Measurements from ENCODE around the gene TLL2.
"Not testable (repeated sequence)": the region's sequence is repeated elsewhere in the genome, so short reads cannot be mapped to it uniquely, and the experiment has no call there.

Gene TLL2

DNA sequence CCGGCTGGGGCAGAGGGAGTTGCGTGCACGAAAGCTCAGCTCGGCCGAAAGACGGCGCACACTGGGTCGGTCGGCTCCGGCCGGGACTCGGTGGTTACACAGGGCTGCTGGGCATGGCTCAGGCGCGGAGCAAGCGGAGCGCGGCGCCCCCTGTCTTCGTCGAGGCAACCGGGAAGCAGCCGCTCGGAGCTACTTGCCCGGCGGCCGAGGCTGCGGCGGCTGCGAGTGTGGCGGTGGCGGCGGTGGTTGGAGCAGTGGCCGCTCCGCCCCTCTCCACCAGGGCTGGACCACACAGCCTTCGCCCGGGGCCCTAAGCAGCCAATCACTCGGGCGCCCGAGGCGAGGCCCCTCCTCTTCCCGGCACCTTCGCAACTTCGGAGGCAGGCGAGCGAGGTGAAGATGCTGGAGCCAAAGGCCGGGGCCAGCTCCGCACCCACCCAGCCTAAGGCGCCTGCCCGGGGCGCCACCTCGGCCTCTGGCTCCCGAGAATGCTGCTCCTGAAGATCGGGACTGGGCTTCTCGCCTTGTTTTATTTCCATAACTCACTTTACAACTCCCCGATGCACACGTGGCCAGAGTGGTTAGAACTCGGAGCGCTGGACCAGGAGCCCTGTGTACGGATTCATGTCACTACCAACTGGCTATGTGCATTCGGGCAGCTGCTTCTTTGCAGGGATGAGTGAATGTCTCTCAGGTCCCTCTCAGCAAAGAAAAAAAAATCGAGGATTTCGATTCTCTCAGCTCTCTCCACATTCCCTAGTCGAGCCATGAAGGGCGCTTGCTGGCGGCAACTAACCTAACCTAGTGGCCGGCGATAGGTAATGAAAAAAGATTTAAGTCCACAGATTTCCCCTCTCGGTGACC, at the start of gene TLL2:
Gene TLL2 (minus strand): TSS at position 229 of the 864 bp plus-strand sequence. CDS start 241 bp downstream, outside the sequence.
- DNase-seq, result peak; percentile 59

DNA sequence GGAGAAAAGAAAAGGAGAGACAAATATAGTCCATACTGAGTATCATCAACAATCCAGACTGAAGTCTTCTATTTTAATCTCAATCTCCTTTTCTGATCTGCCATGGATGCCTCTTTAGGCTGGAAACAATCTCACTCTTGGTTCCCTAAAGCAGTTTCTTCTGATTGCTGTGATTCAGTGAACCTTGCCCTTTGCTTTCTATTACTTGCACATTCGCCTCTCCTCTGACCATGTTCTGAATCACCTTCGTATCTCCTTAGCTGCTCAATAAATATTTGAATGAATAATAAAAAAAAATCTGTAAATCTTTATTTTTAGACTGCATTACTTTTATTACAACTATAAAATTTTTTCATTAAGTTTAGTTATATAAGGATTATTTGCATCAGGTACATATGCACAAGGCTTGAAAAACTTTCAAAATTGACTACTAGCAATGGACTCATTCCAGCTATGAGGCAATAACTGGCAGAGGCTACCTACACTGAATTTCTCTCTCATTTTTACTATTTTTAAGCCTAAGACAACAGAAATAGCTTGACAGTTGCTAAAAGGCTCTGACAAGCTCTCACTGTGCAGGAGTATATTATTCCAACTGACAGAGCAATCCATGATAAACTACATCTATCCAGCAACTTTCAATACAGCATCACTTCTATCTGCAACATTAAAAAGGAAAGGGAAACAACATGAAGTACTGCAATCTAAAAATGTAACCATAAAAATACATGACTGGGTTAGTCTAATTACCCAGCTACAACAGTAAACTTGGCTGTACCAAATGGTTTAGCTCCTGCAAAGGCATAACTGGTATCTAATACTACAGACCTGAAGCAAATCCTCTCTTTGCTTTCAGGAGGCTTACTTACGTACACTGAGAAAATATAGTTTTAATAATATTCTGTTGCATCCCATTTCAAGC, 47.5 kb upstream of the TLL2 start:
- no peak for DNase-seq

DNA sequence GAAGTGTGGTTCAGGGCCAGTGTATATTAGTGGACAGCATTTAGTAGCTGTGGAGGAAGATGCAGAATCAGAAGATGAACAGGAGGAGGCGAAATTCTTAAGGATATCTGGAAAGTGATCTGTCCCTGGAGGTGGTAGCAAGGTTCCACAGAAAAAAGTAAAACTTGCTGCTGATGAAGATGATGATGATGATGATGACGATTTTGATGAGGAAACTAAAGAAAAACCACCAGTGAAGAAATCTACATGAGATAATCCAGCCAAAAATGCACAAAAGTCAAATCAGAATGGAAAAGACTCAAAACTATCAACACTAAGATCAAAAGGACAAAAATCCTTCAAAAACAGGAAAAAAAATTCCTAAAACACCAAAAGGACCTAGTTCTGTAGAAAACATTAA, 46.8 kb upstream of the TLL2 start:
- DNase-seq, result no peak

DNA sequence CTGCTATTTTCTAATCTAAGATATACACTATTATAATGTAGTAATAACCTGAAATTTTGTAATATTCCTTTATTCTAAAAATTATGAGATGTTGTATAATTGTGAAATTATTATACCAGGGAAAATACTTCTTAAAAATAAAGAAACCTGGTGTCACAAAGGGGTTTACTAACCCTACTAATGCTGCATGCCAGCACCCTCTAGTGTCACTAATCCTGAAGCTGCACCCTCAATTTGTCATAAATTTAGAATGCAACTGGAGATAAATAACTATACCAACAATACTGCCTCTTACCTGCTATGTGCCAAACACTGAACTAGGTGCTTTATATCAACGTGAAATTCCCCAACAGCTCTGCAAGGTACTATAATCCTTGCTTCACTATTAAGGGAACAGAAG, 42.3 kb upstream of the TLL2 start:
- DNase-seq, result no peak

DNA sequence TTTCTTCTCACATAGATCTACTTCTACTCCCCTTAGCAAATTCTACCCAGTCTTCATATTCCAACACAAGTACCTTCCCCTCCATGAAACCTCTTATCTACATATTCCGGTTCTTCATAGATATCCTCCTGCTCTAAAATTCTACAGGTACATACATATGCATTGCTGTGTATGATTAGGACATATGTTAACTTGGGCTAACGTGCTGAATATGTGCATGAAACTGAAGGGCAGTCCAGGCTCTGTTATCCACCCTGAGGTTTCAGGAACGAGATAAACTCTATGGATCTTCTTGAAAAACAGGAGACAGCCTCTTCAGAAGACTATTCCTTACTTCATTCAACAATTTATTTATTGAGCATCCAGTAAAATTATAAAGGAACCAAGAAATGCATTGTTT, 41.6 kb upstream of the TLL2 start:
- DNase-seq, result no peak

DNA sequence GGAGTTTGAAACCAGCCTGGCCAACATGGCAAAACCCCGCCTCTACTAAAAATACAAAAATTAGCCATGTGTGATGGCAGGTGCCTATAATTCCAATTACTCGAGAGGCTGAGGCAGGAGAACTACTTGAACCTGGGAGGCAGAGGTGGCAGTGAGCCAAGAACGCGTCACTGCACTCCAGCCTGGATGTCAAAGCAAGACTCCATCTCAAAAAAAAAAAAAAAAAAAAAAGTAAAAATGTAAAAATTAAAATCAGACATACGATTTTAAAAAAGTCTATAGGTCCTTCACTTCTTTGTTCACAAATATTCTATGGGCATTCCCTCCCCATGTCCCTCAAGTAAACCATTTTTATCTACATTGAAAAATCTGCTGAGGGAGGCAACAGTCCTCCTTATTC, 34.9 kb upstream of the TLL2 start:
- DNase-seq, result no peak

DNA sequence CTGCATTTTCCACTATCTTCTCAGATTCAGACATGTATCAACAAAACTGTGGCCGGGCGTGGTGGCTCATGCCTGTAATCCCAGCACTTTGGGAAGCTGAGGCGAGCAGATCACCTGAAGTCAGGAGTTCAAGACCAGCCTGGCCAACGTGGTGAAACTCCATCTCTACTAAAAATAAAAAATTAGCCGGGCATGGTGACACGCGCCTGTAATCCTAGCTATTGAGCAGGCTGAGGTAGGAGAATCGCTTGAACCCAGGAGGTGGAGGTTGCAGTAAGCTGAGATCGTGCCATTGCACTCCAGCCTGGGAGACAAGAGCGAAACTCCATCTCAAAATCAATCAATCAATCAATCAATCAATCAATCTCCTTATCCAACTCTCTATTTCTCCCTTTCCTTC, 31.8 kb upstream of the TLL2 start:
- DNase-seq, result not testable (repeated sequence)

DNA sequence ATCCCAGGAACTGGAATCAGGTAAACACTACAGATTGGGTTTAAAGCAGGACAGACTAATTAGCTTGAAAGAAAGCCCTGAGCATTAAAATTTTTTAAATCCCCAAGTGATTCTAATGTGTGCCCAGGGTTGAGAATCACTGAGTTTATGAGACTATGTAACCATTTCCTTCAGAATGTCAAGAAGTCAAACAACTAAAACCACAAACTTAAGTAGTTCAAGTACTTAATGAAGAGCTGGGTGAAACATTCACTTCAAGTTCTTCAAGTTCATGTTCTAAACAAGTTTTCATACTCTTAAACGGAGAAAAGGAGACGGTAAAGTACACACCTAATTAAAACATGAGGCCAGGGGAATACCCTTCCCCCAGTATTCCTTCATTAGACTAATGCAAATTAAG, 28.2 kb upstream of the TLL2 start:
- DNase-seq, result no peak

DNA sequence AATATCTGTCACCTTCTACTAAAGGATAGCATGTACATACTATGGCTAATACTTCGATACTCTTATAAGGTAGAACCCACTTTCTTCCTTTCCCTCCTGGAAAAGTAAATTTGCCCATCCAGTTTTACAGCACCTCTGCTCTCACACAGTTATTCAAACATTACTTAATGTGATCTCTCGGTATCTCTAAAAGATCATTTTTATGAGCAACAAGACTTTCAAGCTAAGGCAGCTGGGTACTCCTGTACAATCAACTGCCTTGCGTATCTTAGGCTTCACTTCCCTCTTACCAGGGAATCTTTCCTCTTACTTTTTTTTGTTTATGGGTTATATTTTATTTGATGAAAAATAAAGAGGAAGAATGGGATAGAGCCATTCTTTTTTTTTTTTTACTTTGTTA, 26.5 kb upstream of the TLL2 start:
- no peak for DNase-seq

DNA sequence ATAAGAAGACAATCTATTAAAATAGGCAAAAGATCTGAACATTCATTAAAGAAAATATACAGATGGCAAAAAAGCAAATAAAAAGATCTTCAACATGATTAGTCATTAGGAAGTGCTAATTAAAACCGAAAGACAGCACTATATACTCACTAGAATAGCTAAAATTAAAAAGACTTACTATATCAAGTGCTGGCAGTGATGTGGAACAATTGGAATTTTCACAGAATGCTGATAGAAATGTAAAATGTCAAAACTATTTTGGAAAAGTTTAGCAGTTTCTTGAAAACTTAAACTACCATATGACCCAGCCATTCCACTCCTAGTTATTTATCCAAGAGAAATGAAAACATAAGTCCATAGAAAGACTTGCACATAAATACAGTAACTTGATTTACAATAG, 25.0 kb upstream of the TLL2 start:
- no peak for DNase-seq

DNA sequence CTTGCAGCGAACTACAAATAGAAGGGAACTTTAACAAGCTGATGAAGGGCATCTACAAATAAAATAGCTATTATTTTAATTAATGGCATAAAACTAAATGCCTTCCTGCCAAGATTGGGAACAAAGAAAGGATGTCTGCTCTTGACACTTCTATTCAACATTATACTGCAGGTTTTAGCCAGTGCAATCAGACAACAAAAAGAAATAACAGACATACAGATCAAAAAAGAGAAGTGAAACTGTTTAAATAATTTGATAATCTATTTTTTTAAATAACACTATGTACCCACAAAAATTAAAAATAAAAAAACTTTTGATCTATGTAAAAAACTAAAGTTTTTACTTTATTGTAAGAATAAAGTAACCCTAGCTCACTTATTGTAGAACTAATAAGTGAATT, 22.4 kb upstream of the TLL2 start:
- DNase-seq, result no peak

DNA sequence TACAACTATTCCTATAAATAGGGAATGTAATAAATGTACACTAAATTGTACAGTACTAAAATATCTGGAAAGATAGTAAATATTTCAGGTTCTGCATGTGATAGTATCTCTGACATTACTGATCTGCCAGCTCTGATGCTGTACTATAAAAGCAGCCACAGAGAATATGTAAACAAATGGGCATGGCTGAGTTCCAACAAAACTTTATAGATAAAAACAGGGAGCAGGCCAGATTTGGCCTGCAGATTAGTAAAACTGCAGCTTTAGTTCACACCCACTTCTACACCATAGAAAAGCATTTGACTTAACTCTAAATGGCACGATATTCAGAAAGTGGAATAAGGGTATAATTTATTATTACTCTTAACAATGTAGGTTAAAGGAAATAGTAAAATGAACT, 18.8 kb upstream of the TLL2 start:
- DNase-seq, result no peak

DNA sequence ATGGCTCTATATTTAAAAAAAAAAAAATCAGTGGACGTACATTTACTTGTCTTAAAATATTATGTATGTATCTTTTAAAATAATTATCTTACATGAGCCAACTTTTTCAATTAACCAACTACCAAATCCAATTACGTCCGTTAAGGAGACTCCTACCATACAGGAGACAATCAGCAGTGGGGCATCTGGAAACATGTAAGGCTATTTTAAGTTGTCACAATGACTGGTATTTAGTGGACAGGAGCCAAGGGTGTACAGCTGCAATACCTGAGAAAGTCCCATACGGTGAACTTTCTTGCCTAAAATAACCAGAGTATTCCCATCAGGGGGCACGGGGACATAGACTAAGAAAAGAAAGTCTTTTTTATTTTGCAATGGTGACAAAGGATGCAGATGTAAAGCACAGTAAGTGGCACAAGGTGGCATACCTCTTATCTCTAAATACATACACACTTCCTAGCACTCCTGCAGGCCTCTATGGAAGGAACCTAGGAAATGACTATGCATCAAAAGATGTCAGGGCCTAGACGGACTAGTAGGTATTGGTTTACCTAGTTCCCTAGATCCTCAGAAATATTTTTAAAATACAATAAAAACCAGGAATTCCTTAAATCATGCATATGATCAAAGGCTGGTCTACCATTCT, 16.0 kb upstream of the TLL2 start:
- no peak for DNase-seq

DNA sequence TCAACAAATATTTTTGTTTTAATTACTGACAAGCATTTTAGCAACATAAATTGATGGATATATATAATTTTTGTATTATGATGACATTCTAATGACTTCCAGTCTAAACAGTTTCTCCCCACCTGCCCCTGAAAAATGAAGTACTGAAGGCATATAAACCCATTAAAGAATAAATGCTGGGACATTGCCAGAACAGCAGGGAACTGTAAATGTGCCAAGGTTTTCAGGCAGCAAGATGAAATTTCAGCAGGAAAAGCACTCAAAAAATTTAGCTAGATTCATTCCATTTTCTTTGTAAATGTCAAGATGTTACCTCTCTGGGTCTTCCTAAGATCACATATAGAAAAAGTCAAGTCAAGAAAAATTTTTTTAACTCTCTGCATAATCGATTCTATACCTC, 11.0 kb upstream of the TLL2 start:
- DNase-seq, result no peak

DNA sequence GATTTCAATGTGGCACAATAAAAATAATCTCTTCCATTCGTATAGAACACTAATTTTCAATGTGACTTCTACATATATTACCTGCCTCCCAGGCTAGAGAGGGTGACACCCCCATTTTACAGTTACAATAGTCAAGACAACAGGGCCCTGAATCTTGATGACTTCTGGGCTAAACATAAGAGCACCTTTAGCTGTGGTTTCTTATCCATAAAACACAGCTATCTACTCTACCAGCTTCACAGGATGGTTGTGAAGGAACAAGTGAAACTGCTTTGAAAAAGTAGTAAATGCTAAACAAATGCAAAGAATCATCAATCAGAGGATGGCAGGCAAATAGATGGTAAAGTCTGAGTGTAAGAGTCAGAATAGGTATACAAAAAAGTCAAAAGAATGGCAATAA, 3.6 kb upstream of the TLL2 start:
- no peak for DNase-seq

DNA sequence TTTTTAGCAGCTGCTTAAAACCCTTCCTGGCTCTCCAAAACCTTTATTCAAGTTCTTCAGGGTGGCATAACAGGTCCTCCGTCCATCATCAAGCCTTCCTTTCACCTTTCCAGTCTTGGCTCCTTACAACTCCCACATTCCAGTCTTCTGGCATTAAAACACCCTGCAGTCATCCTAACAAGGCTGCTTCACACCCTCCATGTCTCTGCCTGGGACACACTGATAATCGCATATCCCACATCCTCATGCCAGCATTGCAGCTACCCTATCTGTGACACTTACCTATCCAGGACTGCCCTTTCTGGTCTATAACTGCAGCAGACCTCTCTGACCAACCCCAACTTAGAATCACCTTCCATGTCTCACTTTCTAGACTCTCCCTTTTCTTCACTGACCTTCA, 2.6 kb upstream of the TLL2 start:
- DNase-seq, result no peak

DNA sequence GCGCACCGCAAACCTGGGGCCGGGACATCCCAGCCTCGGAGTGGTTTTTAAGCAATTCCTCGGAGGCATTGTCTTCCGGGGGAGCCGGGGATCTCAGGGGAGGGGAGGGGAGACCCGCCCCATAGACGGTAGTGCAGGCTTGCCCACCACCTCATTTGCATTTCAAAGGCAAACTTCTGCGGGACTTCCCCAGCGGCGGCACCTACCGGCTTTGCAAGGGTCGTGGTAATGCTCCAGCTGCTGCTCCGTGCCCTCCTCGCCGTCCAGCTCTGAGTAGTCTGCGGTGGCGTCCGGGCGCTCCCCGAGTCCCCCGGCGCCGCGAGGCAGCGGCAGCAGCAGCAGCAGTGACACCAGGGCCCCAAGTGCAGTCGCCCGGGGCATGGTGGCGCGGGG, 425 bp downstream of the TLL2 start:
- peak; percentile 37 for DNase-seq

DNA sequence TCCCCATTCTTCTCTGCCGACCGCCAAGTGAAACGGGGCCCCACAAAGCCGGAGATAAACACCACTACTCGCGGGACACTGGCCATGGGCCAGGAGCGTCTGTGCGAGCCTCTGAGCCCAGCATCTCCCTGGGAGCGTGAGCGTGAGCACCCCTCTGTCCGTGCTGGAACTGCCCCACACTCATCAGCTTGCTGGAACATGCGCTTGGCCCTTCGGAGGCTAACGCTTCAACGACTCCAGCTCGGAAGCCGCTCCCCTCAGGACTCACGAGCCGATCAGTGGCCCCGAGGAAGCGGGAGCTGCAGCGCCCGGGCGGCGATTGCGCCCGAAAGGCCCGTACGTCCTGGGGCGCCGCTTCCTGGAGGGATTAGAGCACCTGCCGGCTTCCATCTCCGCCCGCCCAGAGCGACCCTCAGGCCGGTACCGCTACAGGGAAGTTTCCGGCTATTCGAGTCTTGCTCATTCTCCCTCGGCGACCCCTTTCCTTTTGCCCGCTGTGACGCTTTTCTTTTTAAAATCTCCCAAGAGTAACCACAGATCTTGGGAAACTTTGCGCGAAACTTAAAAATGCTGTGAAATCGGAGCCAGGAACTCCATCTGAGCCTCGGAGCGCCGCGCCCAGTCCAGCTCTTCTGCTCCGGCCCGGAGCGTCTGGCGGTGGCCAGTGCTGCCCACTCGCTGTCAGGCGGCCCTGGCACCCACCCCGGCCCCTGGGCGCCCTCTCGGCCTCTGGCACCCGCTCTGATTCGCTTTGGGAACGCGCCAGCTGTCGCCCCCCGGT, 1.0 kb downstream of the TLL2 start:
- DNase-seq, result peak; percentile 13

DNA sequence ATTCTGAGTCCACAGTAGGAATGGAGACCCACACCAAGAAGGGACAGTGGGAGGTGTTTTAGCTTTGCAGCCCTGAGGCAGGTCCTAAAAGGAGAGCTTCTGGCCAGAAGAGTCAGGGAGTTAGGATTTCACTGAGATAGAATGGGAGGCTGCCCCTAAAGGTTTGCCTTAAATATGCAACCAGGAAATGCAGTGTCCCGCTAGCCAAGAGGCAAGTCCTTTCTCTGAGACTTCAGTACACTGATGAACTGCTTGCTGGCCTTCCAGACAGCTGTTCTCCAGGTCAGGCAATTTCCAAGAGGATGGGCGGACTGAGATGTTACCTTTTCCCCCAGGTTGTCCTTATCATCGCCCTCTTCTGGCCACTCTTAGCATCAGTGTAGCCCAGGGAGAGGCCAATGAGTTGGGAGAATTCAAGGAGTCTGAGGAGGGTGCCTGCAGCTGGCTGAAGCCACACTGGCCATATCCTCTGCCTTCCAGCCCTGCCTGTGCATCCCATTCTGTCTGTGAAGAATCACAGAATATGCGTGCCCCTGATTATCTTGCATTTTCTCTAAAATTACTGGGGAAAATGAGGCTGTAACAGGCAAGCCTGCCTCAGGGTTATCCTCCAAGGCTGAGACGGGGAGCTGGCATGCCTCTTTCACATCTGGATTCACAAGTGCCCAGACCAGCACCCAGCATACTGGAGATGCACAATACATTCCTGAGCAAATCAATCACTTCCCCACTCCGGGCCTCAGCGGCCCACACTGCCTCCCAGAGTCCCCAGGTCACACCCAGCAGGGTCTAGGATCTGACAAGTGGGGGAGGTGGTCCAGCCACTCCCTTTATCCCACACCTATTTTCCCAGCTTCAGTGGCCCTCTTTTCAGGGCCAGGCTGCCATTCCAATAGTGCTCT, 2.4 kb downstream of the TLL2 start:
- no peak for DNase-seq

DNA sequence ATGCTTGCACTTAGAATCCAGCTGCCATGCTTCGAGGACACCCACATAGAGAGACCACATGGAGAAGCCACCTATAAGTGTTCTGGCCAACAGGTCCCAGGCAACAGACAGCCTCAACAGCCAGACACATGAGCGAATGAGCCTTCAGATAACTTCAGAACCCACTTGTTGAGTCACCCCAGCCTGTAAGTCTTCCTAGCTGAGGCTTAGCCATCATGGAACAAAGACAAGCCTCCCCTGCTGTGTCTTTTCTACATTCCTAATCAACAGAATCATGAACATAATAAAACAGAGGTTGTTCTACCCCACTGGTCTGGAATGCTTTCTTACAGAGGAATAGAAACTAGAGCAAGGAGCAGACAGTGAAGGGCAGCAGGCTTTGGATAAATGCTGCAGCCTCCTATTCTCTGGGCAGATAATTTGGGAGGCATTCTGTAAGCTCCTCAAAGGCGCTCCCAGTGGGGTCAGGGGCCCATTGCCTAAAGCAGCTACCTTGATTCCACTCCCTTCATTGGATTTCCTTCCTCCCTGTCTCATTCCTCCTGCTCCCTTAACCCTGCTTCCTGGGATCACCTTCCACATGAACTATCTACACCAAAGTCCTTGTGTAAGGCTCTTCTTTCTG, 4.6 kb downstream of the TLL2 start:
- DNase-seq, result no peak

DNA sequence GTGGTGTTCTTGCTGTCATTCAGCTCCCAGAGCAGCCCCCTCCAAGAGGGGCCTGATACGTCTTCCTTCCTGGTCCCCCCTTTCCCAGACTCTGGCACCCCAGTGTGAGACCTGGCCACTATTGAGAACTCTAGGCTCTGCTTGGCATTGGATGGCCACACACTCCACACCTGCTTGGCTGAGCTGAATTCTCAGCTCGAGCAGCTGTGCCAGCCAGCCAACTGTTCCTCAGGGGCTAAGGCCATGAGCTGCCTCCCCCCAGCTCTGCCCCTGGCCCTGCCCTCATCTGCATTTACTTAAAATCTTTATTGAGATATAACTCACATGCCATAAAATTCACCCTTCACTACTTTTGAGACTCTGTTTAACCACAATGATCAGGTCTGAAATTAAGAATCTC, 6.7 kb downstream of the TLL2 start:
- no peak for DNase-seq

Measured in CD4-positive, alpha-beta T cell treated with Interleukin-6 for 4 hours (primary cell).